CD4-positive, alpha-beta T cell treated with Interleukin-21 for 1 hour (primary cell): Measurements from ENCODE around the gene EFEMP2.
A peak's percentile ranks its signal among the peaks of the same experiment; 100 is the strongest.

Experiments used
- DNase-seq: peaks from one replicate; pipeline ENCODE4 v3.0.0-alpha.2; 2020

Gene EFEMP2

GRCh38 chr11:65872586-65873317 lies at the start of gene EFEMP2:
Gene EFEMP2, minus strand, starts transcription at chr11:65872800. Its CDS starts 446 bp downstream, at chr11:65872354.
- no peak for DNase-seq

- DNase-seq: no peak
These were observed 49.3 kb upstream of the EFEMP2 start for GRCh38 chr11:65921876-65922275.

- no peak for DNase-seq
These were observed 48.5 kb upstream of the EFEMP2 start for GRCh38 chr11:65921033-65921555.

- DNase-seq: no peak
These were observed 47.8 kb upstream of the EFEMP2 start for GRCh38 chr11:65920372-65920802.

- peak; percentile 72 for DNase-seq
These were observed 47.2 kb upstream of the EFEMP2 start for GRCh38 chr11:65919573-65920371.

- peak; percentile 99 for DNase-seq
These were observed 46.6 kb upstream of the EFEMP2 start, which contains the start of gene DRAP1 for GRCh38 chr11:65919141-65919572. Gene DRAP1, plus strand, starts transcription at chr11:65919426. Its CDS starts 76 bp downstream, at chr11:65919502.

- no peak for DNase-seq
These were observed 45.9 kb upstream of the EFEMP2 start, which contains the start of gene C11orf68 for GRCh38 chr11:65918211-65919140. Gene C11orf68, minus strand, starts transcription at chr11:65919062. Its CDS starts 31 bp downstream, at chr11:65919031.

- DNase-seq: no peak
These were observed 45.0 kb upstream of the EFEMP2 start for GRCh38 chr11:65917434-65918210.

GRCh38 chr11:65917077-65917433 lies 44.5 kb upstream of the EFEMP2 start:
- DNase-seq: no peak

- no peak for DNase-seq
These were observed 43.8 kb upstream of the EFEMP2 start for GRCh38 chr11:65916391-65916790.

GRCh38 chr11:65915821-65916251 lies 43.2 kb upstream of the EFEMP2 start:
- no peak for DNase-seq

GRCh38 chr11:65915101-65915820 lies 42.7 kb upstream of the EFEMP2 start:
- DNase-seq: no peak

GRCh38 chr11:65912845-65913244 lies 40.2 kb upstream of the EFEMP2 start:
- no peak for DNase-seq

- no peak for DNase-seq
These were observed 39.3 kb upstream of the EFEMP2 start for GRCh38 chr11:65911682-65912568.

- no peak for DNase-seq
These were observed 35.3 kb upstream of the EFEMP2 start for GRCh38 chr11:65907878-65908277.

GRCh38 chr11:65906602-65907001 lies 34.0 kb upstream of the EFEMP2 start:
- DNase-seq: no peak

GRCh38 chr11:65903715-65904114 lies 31.1 kb upstream of the EFEMP2 start:
- no peak for DNase-seq

- DNase-seq: no peak
These were observed 30.5 kb upstream of the EFEMP2 start for GRCh38 chr11:65903068-65903481.

GRCh38 chr11:65900899-65901180 lies 28.2 kb upstream of the EFEMP2 start:
- no peak for DNase-seq
